ENCODE measurements around the gene GAS5.

DNA sequence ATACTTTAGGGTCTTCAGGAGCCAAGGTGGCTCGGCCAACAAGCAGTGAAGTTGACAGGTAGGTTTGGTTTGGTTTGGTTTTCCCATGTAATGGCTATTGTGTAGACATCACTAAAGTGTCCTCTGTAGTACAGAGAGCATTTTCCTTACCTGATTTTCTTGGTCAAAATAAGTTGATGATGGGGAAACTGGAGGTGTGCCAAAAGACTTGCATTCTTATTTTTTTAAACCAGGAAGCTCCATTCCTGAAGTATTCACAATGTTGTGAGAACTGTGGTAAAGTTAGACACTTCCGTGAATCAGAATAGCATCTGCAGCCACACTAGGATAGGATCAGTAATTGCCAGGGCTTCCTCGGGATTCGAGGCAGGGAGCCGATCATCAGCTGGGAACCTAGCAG is 3.3 kb upstream of the GAS5 start:
- no peak for TF ChIP-seq CEBPB (tag; IDR thresholded peaks at IDR 0.05)
- no peak for TF ChIP-seq RAD21 (CRISPR knock-in tag; conservative IDR thresholded peaks at IDR 0.05 in 1 of 2, IDR thresholded peaks at IDR 0.05 in 1 of 2)
- TF ChIP-seq ZMIZ1 (IDR thresholded peaks at IDR 0.05; ENCODE audit: low read depth in 2 of 2, low read length in 2 of 2) = no peak
